Upper lobe of left lung (tissue), 4 donors: Measurements from ENCODE around the gene CPNE4.

Source experiments
- EP300 ChIP-seq, 4 donors: sonication (generic); formaldehyde crosslinking; IDR thresholded peaks; one replicate each; pipeline ENCODE4 v1.5.1; 2017; ENCODE audit warnings: antibody characterized with exemption in 4 of 4, control low read depth in 2 of 4
- POLR2A ChIP-seq, 4 donors: fragments of 450-650 bp; IDR thresholded peaks; one replicate each; pipeline ENCODE4 v1.5.1; 2016 to 2017; ENCODE audit warnings: antibody characterized with exemption in 4 of 4, mild to moderate bottlenecking in 2 of 4
- POLR2AphosphoS5 ChIP-seq, 2 donors: sonication (generic); formaldehyde crosslinking; IDR thresholded peaks; one replicate each; pipeline ENCODE4 v1.5.1; 2017; ENCODE audit warnings: antibody characterized with exemption in 2 of 2
- TF ChIP-seq, protein P1 (sequence below), 6 experiments: fragments of 450-650 bp in 4 of 6; fragments of 200-600 bp in 2 of 6; sonication (generic) in 2 of 6; IDR thresholded peaks; one replicate each; pipeline ENCODE4 v1.5.1; 2016 to 2019; ENCODE audit warnings: antibody characterized with exemption in 6 of 6

DNA sequence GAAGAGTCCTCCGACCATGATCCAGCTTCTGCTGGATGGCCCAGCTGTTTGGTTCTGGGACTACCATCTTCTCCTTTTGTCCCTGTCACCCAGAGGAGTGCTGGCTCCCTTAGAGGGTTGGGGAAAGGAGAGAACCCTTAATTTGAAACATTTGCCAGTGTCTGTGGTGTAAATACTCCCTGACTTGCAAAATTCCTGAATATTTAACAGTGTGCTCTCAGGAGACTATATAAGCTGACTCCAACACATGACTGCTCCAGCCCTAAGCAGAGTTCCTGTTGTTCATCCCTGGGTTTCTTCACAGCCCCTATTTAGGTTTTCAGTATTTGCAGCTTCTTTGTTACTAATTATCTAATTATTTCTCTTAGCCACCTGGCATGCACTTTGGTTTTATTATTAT lies 133.1 kb downstream of the CPNE4 start:
- TF ChIP-seq, protein P1, sequence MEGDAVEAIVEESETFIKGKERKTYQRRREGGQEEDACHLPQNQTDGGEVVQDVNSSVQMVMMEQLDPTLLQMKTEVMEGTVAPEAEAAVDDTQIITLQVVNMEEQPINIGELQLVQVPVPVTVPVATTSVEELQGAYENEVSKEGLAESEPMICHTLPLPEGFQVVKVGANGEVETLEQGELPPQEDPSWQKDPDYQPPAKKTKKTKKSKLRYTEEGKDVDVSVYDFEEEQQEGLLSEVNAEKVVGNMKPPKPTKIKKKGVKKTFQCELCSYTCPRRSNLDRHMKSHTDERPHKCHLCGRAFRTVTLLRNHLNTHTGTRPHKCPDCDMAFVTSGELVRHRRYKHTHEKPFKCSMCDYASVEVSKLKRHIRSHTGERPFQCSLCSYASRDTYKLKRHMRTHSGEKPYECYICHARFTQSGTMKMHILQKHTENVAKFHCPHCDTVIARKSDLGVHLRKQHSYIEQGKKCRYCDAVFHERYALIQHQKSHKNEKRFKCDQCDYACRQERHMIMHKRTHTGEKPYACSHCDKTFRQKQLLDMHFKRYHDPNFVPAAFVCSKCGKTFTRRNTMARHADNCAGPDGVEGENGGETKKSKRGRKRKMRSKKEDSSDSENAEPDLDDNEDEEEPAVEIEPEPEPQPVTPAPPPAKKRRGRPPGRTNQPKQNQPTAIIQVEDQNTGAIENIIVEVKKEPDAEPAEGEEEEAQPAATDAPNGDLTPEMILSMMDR (IDR thresholded peaks at IDR 0.05) = no peak
- TF ChIP-seq POLR2A (IDR thresholded peaks at IDR 0.05) = no peak
- TF ChIP-seq EP300 (IDR thresholded peaks at IDR 0.05) = no peak
- no peak for TF ChIP-seq POLR2AphosphoS5 (IDR thresholded peaks at IDR 0.05)
